GM19043 (cell line): ENCODE data around the gene KDM7A.

ENCODE experiments used
- ATAC-seq: cut with Tn5 transposase; IDR thresholded peaks from one replicate; pipeline ENCODE4 v1.9.1; 2021; ENCODE audit warnings: low read depth; ENCODE audit not compliant: unreplicated experiment

Gene KDM7A

DNA sequence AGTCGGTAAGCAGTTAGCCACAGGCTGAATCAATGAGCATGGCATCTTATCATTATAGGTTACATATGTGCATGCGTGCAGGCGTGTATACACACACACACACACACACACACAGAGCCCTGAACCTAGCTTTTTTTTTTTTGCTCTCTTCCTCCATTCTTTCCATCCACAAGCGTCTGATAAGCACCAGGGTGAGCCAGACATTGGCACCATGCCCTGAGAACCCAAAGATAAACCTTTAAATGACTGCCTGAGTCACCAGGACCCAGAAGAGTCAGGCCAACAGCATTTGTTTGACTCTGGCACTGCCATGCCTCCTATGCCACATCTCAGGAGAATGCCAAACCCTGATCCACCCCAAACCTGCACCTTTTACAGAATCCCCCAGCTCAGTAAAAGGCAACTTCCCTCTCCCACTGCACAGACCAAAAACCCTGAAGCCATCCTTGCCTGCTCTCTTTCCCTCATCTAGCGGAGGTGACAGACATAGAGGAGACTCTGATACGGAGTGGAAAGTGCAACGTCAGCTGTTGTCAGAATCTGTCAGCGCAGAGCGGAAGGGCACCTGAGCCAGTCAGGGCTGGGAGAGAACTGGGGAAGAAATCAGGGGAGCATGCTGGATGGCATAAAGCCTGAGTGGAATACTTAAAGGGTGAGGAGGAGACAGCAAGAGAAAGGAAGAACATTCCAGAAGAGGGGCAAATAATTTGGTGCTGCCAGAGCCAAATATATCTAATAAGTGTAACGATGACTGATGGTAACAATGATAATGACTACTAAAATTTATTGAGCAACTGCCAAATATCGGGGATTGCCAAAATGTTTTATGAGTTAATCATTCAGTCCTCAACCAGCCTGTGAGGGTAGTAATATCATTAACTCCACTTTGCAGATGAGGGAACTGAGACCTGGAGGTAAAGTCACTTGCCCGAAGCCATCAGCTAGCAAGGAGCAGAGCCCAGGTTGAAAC is 117.2 kb downstream of the KDM7A start:
- no peak for ATAC-seq

DNA sequence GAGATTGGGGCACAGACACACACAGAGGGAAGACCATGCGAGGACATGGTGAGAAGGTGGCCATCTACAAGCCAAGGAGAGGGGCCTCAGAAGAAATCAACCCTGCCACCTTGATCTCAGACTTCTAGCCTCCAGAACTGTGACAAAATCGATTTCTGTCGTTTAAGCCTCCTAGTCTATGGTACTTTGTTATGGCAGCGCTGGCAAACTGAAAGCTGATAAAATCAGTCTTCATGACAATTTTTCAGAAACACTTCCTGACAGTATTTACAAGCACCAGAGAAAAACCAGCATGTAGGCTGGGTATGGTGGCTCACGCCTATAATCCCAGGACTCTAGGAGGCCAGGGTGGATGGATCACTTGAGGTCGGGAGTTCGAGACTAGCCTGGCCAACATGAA is 118.3 kb downstream of the KDM7A start:
- no peak for ATAC-seq

DNA sequence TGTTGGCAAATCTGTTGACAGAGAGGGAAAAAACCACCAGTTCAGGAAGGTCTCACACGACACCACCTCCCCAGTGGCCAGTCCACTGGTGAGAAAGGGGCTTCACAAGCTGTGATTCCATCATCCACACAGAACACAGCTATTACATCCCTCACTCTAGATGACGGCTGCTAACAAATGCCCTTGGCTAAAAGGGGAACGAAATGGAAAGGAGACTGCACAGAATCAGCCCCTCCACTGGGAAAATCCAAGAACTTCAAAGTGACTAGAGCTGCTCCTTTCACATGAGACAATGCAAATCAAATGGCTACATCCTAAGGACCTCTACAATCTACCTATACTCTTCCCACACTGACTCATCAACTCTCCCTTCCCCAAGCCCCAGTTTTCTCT is 119.6 kb downstream of the KDM7A start:
- no peak for ATAC-seq

DNA sequence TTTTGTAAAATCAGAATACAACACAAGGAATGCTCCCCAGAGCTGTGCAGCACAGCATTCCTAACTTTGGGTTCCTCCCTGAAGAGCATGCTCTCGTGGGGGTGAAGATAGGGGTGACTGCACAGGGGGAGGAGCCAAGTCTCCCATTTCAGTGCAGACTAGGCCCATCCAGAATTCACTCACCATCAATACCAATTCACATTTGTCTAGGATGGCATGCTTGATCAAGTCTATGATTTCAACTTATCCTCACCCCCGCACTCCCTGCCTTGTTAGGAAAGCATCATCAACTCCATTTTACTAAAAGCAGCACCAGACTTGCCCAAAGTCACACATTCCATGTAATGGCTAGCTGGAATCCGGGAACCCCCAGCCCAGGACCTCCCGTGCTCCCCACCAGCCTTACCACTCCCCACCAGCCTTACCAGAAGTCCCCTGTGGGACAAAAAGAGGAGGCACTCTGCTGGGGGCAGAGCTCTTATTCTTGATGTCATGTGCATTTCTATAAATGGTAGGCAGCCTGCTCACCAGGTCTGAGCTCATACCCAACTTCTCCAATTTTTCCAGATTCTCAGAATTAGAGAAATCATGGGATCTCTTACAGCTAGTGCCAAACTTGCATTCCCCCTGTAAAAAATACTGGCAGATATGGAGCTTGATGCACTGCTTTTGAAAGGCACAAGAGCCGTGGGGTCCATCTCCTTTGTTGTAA is 120.2 kb downstream of the KDM7A start:
- ATAC-seq: no peak

DNA sequence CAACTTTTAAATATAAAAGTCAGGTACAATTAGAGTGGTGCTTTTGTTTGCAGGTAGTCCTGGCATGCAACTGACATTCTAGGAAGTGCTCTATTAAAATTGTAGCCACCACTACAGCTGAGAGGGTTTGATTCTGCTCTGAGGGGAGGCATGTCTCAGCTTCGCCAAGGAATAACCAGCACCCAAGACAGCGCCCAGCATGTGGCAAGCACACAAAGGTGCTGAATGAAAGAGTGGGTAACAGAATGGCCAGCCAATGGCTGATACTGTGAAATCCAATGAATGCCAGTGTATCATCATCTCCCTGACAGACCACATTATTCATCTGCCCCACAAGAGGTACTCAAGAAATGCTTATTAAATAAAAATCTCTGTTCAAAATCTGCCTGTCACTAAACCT is 121.0 kb downstream of the KDM7A start:
- ATAC-seq: no peak

DNA sequence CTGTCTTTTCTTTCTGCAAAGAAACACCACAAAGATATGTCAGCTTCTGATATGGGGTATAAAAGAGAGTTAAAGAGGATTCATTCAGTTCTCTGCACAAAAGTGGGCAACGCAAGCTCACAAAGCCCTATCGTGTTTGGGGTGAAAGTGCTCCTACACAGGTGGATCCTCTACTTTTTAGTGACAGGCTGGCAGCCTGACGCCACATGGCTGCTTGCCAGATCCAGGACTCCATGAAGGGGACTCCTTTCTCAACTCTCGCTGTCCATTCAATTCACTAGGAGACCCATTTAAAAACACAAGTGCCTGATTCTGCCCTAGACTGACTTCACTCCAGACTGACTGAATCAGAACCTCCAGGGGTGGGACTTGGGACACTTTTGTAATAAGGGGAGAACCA is 122.0 kb downstream of the KDM7A start:
- ATAC-seq: no peak

DNA sequence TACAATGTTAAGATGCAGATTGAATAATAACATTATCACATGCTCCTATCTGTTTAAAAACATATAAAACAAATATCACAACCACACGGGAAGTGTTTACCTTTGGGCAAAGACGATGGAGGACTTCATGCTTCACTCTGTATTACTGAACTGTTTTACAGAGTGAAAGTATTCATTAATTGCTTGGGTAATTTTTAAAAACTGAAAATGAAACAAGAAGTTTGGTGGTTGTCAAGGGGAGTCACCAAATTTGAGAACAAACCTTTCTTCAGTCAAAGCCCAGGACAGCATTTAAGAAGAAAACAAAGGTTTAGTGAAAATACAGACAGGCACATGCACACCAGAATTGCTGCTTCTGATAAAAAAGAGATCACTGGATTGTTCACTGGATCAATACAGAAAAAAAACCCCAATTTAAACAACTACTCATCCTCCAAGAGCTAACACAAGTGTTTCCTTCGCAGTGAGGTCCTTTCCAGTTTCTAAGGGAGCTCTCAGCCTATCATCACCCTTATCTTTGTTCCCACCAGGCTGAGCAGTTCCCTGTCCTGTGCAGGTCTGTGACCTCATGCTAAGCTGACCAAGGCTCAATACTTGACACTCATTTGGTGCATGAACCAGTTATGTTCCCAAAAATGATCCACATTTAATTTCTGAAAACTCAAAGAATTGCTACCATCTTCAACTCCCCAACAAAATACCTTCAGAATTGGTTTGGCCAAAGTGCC is 122.8 kb downstream of the KDM7A start:
- peak; percentile 95 for ATAC-seq

DNA sequence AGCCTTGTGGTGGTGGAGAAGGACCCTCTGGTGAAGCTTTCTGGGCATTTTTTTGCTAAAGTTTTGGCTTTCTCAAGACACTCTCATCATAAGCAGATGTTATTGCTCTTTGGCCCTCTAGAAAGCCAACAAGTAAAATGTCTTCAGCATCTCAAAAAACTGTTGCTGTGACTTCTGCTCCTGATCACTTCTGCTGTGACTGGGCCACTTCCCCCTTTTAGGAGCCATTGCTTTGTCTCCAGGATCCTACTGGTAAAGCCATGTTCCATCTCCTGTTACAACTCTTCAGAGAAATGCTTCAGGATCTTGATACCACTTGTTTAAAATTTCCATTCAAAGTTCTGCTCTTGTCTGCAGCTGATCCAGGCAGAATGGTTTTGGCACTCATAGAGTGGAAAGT is 125.0 kb downstream of the KDM7A start:
- no peak for ATAC-seq

DNA sequence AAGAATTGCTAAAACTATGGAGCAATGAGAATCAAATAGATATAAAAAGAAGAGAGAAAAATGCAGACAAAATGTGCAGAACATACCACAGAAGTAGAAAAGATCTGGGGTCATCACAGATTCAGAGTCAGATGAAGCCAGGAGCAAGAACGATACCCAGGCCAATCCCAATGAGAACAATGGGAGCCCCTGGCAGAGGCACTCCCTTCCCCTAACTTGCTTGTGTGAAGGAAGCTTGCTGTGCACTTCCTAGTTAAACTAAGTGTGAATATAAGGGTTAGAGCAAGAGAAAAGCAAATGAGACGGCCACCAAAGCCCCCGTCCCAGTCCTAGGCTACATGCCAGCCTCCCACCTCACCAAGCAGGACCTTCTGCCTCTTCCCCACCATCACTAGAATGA is 126.7 kb downstream of the KDM7A start:
- ATAC-seq: no peak

DNA sequence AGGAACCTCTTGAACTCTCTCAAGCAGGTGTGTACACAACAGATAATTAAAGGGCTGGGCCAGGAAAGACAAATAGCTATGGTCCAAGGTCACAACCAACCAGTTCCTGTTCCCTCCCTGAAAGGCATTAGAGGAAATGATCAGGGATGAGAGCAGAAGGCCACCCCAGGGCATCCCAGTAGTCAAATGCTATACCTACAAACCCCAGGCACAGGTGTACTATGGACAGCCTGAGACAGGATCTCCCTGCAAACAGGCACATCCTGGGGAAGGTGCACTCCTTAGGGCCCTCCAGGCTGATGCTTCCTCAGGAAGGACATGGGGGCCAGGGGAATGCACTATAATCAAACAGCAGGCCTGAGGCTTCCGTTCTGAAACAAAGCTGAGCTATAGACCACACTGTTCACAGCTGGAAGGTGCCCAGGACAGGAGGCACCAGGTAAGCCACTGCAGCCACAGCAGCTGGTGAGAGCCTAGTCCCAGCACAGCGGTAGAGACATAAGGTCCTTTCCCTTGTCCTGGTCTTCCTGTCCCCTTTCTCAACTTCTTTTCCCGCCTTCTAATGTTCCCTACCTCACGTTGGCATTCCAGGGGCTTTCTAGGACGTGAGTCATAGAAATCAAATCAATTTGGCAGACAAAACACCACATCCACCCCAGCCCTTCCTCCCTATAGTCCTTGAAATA is 127.3 kb downstream of the KDM7A start:
- no peak for ATAC-seq

DNA sequence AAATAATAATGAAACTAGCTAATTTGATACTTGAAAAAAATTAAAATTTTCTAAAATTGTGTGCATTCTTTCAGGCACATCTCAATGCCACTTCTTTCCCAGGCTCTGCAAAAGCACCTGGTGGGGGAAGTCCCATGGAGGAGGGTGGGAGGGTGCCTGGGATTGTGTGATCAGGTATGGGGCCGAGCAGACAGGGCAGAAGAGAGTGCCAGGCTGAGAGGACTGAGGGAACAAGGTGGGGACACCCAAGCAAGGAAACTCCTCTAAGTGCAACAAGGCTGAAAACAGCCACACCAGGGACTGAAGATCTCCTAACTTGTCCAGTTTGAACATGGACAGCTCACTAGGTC is 127.8 kb downstream of the KDM7A start:
- ATAC-seq: no peak

DNA sequence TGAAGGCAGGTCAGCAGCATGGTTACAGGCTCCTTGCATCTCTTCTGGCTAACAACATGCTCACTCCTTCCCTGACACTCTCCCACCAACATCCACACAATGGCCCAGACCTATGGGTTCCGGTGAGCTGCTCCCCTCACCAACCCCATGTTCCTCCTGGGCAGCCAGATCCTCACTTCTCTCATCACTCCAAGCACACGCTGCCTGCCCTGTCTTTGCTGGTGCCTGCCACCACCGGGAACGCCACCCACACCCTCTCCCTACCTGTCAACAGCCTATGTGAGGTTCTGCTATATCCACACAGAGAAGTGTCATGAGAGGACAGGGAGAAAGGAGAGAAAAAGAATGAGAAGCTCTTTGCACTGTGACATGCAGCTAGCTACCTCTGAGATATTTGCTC is 128.6 kb downstream of the KDM7A start:
- ATAC-seq: no peak

DNA sequence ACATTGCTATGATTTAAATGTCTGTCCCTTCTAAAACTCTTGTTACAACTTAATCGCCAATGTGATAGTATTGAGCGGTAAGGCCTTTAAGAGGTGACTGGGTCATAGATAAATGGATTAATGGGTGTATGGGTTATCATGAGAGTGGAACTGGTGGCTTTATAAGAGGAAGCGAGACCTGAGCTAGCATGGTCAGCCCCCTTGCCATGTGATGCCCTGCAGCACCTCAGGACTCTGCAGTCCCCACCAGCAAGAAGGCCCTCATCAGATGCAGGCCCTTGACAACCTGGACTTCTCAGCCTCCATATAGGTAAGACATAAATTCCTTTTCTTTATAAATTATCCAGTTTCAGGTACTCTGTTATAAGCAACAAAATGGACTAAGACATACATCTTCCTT is 129.6 kb downstream of the KDM7A start:
- ATAC-seq: no peak

DNA sequence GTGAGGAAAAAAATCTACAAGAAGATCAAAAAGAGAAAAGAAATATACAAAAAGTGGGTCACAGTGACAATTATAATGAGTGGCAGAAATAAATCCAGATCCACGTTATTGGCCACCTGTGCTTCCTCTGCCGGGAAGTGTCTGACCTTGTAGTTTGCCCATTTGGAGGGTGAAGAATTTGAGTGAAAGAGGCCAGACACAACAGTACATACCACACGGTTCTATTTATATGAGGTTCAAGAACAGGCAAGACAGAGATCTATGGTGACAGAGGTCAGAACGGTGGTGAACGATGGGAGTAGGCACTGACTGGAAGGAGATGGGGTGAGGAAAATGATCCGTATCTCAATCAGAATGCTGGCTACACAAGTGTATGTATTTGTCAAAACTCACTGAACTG is 131.1 kb downstream of the KDM7A start:
- ATAC-seq: no peak

DNA sequence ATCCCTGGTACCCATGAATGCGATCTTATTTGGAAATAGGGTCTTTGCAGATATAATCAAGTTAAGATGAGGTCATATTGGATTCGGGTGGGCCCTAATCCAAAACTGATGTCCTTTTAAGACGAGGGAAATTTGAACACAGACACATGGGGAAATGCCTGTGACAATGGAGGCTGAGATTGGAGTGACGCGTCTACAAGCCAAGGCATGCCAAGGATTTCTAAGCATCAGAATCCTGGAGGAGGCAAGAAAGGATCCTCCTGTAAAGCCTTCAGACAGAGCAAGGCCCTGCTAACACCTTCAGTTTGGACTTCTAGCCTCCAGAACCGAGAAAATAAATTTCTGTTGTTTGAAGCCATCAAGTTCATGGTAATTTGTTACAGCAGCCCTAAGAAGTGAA is 132.5 kb downstream of the KDM7A start:
- no peak for ATAC-seq

DNA sequence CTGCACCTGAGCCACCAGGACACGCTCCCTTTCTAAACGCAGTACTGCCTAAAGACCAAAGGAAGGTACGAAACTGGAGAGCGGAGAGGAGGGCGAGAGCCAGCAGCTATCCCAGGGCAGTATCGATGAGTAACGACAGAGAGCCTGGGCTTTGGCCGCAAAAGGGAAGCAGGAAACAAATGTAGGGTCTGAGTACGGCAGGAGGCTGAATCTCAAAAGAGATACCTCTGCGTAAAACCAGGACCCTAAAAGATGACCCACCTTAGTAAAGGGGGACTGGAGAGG is 134.5 kb downstream of the KDM7A start:
- no peak for ATAC-seq

DNA sequence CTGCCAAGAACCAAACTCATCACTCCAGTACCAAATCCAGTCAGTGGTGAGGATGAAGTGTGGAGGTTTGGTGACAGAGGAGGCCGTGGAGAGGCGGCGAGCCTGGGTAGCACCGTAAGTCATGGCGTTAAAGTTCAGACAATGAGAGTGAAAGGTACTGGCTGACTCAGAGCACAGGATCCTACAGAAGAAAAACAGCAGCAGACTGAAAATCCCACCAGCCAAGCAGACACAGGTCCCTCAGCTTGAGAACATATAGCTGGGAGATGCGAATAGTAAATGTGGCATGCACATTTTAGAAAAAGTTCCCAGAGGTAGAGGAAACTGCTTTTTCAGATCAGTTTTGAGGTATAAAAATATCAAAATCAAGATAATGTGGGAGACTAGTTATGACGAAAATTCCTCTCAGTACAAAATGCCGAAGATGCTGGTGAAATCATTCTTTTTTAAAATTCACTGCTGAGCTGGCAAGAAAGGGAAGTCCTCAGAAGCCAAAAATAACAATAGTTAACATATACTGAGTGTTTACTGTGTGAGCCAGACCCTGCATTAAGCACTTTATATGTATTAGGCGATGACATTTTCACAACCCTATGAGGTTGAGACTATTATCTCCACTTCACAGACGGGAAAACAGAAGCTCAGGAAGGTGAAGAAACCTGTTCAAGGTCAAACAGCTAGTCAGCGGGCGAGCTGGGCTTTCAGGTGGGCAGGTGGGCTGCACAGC is 135.0 kb downstream of the KDM7A start:
- no peak for ATAC-seq

DNA sequence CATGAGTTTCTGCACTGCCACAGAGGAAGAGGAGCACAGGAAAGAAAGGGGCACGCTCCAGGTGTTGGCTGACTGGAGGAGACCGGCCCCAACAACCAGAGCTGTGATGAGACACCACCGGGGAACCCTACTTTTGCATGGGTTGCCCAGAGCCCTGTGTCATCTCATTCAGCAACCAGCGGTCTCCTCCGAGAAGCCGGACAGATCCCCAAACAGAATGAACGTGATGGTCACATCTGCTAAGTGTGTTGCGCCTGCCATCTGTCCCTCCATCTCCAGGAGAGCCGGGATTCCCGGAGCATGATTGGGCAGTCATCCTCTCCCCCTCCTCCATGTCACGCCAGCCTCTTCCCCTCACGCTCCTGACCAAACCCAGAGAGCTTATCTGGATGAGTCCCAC is 136.9 kb downstream of the KDM7A start:
- no peak for ATAC-seq

DNA sequence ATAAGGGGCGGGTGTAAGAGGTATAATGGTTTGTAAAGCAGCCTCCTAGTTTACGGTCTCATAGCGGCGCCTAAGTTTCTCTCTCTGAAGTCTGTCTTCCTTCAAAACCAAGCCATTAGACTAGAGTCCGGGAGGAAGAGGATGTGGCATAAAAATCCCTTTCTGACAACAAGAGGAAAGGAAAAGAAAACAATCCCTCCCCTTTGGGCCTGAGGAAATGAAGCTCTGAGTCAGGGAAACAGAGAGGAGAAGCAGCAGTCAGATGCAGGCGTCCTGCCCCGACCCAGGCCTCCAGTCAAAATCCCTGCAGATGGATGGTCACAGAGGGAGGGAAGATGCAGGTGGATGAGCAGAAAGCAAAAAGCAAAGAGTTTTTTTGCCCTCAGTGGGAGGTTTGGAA is 137.7 kb downstream of the KDM7A start:
- ATAC-seq: no peak

DNA sequence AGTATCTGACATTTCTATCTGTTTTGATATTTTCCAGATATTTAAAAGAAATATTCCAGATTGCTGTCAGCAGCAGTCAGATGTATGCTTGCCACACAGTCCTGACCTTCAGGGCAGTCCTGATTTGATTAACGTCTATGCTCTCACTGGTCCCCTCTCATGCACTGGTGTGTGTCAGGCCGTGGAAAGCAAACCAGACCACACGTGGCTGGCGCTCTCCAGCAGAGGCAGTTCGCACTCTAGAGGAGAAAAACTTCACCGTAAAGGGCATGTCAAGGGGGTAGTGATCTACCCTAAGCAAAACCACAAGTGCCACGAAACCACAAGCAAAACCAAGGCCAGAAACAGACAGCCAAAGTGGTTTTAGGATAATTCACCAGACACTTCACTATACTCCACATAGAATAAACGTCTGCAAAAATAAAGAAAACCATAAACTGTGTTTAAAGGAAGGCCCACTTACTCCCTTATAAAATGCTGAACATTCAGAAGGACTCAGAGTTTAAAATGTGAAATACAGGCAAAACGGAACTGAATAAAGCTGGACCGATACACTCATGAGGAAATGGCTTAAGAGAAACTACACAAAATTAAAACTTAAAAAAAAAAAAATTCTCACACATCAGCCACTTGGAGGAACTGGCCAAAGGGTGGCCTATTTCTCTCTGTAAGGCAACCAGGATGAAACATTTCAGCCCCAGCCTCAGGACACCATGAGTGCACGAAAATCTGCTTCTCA is 140.4 kb downstream of the KDM7A start:
- ATAC-seq: peak; percentile 63
